Nucleus accumbens (tissue), 56 donors: ENCODE data around the gene NPL.

Source experiments
- DNase-seq, 56 donors: peaks; one replicate each; lab custom pipeline; 2025; lab: John Stamatoyannopoulos, UW

Gene NPL

GRCh38 chr1:182857212-182857611, 67.6 kb downstream of the NPL start:
- DNase-seq = no peak

- no peak for DNase-seq
Measured at GRCh38 chr1:182860658-182861057, 71.1 kb downstream of the NPL start.

- DNase-seq = no peak
Measured at GRCh38 chr1:182861994-182862393, 72.4 kb downstream of the NPL start.

GRCh38 chr1:182862827-182863226, 73.3 kb downstream of the NPL start:
- no peak for DNase-seq

- no peak for DNase-seq
Measured at GRCh38 chr1:182863940-182864339, 74.4 kb downstream of the NPL start.

- no peak for DNase-seq
Measured at GRCh38 chr1:182867861-182868260, 78.3 kb downstream of the NPL start.

- DNase-seq = peak in 2 of 56 donors; percentile 7 to 10
Measured at GRCh38 chr1:182869241-182869666, 79.7 kb downstream of the NPL start.

- DNase-seq = no peak
Measured at GRCh38 chr1:182872881-182873280, 83.3 kb downstream of the NPL start.

GRCh38 chr1:182875889-182876288, 86.3 kb downstream of the NPL start:
- no peak for DNase-seq

GRCh38 chr1:182877331-182877730, 87.8 kb downstream of the NPL start:
- DNase-seq = no peak

- DNase-seq = no peak
Measured at GRCh38 chr1:182877842-182878241, 88.3 kb downstream of the NPL start.
